DMS 273 treated with DMSO at 0.1 percent for 48 hours (cell line): ENCODE results near the gene ZFYVE28.

Experiments
- DNase-seq: peaks from one replicate; lab custom pipeline; 2025; lab: John Stamatoyannopoulos, UW

The ZFYVE28 gene

DNA sequence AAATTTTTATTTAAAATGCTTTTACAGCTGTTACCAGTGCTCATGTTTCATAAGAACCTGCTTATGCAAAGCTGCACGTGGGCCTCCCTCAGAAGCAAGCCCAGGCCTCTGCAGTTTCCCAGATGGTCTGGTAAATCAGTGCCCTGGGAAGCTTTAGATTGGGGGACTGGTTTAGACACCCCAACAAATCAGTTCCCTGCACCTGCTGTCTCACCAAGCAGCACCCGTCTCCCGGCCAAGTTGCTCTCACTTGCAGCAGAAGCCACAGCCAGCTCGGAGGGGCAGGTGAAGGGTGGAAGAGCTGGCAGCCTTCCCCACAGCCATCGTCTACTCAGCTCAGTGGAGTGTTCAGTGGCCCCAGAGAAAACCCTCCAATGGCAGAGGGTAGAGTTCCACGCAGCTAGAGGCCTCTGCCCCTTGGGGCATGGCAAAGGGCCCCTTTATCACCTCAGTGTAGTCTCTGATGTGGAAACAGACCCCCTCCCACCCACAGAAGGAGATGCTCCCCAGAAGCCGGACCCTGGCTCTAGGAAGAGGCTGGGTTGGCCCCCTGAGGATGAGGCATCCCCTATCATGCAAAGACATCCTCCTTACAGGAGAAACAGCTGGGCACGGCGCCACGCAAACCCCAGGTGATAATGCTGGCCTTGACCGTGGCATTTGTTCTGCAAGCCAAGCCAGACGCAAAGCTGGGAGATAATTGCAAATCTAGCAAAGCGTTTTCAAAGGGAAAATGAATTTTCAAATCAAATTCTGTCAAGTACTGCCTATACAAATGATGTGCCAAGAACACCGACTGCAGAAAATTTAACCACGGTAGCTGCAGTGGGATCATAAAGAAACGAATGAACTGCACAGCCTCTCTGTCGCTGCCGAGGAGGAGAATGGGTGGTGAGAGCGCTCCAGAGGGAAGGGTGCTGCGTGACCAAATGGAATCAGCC, 51.9 kb downstream of the ZFYVE28 start:
- peak; percentile 28 for DNase-seq

DNA sequence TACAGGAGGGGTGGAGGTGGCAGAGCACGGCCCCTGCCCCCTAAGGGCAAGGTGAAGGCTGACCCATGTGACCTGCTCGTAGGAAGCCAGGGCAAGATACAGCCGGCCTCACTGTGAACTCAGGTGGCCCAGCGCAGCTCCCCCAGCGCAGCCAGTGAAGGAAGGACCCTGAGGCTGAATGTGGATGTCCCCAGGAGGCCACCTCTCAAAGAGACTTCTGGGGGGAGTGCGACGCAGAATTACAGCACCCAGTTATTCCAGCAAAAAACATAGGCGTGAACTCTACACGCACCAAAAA, 52.6 kb downstream of the ZFYVE28 start:
- no peak for DNase-seq

DNA sequence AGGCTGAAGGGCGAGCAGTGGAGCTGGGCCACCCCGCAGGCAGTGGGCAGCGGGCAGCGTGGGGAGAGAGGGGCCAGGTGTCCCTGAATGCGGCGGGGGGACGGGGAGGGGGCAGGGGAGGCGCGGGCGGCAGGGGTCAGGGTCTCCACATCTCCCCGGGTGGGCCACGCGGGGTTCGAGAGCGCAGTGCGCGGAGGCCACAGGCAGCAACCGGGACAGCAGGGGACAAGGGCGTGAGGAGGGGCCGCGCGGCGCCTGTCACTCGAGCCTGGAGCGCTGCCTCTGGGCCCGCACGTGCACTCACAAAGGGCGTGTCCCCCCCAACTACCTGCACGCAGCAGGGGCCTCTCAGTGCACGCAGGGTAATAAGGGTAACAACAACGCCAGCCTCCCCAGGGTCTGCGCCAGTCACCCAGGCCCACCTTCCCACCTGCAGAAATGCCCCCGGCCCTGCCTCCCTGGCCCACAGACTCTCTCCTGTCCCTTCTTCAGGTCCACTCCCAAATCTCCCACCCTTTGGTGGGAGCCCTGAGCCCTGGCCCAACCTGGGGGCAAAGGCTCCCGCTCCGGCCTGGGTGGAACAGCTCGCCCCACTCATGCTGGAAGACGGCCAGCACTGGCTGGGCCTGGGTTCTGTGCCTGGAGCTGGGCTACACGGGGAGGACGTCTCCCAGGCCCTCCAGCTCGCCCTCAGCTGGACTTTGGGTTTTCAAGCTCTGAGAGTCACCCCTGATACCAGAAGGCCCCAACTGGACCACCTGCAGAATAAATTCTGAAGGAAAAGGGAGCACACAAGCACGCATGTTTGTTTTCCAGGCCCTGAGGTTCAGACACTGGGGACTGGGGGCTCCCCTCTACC, 53.2 kb downstream of the ZFYVE28 start:
- no peak for DNase-seq

DNA sequence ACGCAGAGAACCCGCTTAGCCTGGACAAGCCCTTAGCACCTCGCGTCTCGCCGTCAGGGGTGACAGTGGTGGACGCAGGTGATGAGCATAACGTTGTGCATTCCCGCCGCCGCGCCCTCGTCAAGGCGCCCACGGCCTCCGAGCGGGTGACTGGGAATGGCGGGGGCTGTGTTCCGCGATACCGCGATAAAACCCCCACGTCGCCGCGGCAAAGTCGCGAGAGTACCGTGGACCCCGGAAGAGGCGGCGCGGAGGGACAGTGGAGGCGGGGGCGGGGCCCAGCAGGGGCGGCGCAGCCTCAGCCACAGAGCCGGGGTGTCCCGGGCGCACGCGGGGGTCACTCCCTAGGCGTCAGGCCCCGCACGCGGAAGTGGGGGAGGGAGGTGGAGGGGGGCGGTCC, 53.8 kb downstream of the ZFYVE28 start:
- DNase-seq: no peak

DNA sequence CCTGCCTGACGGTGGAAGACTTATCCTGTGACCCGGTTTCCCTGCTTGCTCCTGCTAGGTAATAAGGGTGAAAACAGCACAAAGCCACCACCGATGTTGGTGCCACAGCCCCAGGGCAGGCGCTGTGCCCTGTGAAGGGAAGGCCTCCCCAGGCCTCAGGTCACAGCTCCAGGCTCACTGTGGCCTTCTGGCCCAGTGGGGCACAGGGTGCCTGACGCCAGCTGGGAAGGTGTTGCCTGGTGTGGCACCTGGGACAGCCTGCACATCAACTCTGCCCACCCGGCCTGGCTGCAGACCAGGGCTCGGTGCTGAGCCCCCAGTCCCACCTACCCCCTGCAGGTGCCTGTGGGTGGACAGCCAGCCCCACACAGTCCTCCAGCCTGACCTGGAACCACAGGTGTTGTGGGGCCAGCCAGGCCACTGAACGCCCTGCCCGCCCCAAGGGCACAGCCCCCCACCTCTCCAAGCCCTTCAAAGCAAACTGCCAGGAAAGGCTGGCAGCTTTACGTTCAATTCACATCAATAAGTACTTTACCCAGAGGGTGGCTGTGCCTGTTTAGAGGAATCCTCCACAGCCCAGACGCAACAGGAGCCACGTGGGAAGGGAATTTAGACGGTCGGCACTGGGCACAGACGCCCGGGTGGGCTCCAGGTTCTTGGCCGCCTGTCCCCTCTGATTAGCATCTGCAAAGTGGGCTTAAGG, 54.3 kb downstream of the ZFYVE28 start:
- no peak for DNase-seq

DNA sequence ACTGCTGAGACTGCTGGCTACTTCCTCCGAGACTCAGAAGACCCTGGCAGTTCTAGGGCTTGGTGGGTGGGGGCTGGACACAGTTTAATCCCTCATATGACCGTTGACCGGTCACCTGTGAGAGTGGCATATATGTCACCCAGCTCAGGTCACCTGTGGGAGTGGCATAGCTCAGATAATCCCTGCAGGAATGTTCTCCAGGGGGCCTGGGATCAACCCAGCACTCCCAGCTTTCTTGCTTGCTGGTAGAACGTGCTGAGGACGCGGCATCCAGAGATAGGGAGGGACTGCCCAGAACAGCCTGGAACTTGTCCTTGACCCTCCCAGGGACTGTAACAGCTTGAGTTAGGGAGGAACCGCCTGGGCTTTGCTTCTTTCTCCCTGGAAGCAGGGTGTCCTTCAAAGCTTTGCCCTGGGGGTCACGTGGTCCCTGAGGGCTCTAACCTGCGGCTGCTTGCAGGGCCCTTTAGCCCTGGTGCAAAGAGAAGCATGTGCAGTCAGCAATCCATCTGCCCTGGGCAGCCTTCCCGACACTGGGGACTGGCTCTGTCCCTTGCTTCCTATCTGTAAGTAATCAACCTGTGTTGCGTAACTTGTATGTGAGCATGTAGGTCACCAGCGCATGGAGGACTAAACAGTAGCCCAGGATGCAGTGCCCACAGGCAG, 55.3 kb downstream of the ZFYVE28 start:
- no peak for DNase-seq

DNA sequence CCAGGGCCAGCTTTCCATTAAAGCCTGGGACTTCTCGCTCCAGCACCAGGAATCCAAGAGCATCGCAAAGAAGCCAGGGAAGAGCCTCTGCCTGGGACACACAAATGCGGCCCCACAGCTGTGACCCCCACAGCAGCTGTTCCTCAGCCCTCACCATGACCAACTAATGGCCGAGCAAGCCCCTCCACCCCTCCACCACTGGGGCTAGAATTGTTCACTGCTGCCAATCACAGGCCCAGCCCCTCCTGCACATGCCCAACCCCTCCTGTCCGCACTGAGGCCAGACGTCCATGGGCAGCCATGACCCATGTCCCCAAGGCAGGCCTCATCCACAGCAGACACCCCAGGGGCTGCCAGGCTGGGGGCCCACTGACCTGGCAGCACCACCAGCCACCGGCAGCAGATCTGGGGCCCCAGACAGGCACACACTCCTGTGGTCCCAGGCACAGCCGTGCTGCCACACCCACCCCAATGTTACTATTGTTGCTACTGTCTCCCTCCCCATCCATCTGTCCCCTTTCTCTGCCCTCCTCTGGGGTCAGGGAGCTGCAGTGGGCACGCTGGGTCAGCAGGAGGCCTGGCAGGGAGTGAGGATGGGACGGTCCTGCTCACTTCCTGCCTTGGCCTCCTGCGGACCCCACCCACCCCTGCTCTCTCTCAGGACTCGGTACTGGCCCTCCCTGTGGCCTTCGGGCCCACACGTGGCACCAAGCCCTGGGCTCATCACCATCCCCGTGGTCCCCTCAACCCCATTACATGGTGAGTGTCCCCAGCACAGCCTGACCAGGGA, 56.0 kb downstream of the ZFYVE28 start:
- DNase-seq: no peak

DNA sequence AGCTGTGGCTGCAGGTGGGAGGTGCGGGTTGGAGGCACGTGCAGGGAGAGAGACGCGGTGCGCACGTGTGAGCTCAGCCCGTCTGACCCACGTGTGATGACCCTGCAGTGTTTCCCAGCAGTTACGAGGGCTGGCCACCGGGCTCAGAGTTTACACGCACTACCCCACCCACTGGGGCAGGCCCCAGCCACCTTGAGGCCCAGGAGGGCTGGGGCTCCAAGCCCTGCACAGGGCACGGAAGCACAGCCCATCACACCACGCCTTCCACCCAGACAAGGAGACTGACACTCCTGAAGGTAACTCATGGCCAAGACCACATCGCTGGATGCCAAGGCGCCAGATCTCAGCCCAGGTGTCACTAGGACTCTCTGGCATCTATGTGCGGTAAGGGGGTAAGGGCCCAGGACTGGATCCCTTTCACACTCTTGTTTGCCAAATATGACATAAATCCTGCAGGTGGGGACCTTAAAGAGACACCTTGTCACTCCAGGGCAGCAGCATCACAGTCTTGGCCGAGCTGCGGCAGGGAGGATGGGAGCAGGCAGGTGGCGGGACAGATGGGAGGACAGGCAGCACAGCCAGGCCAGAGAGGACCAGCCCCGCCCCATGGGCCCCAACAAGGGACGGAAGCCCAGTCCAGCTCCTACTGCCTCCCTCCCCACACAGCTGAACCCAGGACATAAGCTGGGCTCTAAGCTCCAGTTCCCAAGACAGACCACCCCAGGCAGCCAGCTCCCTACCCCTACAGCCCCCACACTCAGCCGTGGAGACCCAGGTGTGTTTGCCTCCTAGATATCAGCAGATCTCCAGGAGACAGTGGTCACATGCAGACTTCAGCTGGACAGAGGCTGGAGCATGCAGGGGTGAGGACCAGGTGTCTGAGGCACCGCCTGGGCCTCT, 56.8 kb downstream of the ZFYVE28 start:
- DNase-seq: no peak

DNA sequence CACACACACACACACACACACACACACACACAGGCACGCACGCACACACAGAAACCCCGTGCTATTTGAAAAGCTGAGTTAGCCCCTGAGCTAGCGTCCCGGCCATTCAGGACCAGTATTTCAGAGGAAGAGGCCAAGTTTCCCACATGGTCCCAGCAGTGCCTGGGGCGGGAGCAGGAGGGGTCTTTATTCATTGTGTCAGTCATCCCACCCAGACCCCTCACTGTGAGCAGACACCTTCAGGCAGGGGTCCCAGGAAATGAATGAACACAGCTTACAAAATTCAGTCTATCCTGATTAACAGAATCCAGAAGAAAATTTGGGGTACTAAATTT, 58.1 kb downstream of the ZFYVE28 start:
- no peak for DNase-seq

DNA sequence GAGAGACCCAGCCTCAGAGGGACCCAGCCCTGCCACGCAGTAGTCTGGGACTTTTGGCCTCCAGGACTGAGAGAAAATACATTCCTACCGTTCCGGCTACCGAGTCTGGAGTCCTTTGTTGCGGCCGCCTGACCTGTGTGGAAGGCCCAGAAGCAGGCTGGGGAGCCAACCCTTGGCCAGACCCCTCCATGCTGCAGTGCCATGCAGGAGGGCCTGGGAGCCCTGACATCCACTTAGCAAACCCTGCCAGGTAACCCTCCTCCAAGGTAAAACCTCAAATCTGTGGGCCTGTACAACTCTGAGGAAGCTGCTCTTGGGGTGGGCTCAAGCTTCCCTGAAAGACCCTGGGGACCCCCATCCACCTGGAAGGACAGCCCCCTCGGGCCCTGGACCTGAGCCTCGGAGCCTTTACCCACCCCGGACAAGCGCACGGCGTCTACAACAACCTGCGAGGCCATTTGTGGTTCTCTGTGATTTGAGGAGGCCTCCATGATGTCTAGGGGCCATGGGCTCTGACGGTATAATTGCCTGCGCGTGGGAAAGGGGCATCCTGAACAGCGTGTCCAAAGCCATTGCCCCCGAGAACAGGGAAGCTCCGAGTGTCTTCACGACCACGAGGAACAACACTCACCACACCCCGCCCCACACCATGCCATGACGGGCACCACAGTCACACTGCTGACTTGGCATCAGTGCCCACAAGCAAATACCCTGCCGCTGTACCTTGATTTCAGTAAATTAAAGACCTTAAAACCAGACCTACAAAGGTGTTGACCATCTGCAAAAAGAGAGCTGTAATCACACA, 58.7 kb downstream of the ZFYVE28 start:
- no peak for DNase-seq

DNA sequence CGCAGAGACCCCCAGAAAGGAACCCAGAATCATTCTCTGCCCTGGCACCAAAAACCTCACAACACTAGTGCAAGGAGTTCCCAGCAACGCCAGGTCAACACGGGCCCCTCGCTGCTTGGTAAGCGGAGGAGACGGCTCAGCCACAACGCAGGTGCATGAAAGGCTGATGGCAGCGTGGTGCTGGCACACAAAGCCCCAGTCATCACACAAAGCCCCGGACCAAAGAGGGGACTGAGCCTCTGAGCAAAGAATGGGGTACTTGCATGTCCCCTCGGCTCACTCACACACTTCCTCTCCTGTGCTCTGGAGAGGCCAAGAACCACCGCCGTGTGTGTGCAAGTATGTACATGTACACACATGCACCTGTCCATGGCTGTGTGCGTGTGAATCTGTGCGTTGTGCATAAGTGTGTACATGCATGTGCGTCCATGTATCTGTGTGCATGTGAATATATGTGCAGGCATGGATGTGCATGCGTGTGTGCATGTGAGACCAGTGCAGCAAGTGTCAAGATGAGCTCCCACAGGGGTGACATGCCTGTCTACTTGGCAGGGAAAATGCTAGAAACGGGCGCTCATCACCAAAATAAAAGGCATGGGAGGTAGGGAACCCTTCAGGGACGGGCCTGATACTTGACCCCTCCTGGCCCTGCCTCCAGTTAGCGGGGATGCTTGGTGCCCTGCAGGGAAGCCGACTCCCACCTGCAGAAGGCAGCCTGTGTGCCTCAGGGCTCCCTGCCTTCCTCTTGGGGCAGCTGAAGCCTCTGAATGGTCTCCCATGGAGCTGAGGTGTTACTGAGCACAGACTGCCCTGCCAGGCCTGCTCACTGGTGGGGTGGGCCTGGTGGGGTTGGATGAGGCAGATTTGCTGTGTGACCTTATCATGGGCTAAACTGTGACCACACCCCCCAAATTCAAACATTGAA, 60.4 kb downstream of the ZFYVE28 start:
- no peak for DNase-seq

DNA sequence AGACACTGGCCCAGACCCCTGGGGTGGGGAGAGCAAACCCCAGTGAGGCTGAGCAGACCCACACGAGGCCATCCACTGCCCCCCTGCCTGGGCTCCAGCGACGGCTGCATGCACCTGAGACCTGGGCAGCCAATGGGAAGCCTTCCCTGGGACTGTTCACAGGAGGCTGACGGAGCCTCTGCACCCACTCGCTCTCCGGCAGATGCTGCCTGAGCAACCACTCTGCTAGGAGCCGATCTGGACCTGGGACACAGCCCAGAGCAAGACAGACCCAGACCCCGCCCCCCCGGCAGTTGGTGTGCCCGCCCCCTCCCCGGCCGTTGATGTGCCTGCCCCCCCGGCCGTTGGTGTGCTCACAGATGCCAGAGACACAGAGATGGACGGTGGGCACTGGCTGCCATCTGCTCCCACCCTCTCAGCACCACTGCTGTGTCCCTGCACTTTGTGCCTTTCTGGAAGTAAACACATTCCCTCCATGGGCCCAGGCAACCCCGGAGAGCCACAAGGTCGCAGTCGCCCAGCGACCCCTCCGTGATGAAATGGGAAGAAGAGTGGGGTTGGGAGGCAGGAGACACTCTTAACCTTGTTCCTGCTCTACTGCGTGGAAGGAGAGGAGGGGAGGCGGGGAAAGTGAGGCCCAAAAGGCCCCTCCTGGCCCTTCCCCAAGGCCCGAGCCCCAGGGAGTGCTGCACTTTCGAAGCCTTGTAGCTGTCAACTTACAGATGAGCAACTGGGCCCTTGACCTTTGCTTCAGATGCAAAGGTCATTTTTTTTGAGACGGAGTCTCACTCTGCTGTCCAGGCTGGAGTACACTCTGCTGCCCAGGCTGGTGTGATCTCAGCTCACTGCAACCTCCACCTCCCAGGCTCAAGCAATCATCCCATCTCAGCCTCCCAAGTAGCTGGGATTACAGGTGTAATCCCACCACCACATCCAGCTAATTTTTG, 62.0 kb downstream of the ZFYVE28 start:
- DNase-seq: peak; percentile 65

DNA sequence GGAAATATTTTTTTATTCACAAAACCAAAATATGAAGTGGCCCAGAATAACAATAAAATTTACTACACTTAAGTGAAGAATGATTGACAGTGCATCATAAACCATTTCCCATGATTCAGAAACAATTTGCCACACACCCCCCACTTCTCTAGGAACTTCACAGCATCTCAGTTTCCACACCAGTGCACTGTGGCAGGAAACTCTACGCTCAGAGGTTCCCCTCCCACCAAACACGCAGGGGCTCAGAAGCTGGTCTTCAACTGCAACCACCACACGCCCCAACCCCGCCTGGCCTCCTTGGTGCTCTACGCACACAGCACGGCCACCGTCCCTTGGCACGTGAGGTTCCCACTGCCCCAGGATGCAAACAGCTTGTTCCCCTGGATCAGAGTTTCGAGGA, 63.7 kb downstream of the ZFYVE28 start:
- DNase-seq: no peak

DNA sequence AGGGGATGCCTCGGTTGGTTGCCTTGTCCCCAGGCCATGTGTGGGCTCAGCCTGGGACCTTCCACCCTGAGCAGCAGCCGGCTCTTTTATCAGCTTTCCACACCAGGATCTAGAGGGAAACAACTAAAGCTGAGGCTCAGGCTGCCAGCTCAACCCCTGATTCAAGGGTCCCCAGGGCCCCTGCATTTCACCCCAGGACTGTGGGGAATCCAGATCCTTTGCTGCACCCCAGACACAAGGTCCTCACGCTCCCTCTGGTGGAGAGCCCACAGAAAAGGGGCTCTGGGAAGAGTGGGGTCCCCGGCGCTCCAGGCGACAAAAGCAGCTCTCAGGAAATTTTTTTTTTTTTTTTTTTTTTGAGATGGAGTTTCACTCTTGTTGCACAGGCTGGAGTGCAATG, 64.3 kb downstream of the ZFYVE28 start:
- DNase-seq: no peak

DNA sequence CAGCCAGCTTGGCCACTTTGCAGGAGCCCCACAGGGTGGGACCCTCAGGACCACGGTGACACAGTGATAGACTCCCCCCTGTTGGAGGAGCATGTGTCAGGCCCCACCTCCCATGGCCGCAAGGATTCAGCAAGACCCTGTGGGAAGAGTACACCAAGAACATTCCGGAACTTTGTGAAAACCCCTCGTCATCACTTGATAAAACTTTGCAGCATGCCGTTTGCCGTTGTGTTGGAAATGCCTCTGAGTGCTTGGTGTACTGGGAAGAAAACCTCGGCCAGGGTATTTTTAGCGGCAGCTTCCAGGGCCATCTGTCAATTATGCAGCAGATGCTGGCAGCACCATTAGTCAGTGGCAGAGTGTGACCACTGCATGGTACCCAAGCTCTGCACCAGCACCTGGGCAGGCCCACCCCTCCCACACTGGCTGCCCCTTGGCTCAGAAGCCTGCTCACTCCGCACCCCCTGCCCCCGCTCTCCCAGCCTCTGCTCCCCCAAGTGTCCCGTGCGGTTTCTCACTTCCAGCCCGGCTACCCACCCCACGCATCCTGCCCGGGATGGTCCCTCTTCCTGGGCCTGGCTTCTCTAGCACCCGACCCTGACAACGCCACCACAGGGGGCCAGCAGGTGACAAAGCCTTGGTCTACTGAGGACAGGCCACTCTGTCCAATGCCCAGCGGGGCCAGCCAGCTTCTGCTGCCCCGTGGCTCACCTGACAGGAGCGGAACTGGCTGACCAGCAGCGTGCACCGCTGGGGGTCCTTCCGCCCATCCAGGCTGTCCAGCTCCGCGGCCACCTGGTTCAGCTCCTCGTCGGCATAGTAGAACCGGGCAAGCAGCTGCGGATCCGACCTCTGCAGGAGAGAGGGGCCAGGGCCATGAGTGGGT, 65.0 kb downstream of the ZFYVE28 start:
- DNase-seq: peak; percentile 75

DNA sequence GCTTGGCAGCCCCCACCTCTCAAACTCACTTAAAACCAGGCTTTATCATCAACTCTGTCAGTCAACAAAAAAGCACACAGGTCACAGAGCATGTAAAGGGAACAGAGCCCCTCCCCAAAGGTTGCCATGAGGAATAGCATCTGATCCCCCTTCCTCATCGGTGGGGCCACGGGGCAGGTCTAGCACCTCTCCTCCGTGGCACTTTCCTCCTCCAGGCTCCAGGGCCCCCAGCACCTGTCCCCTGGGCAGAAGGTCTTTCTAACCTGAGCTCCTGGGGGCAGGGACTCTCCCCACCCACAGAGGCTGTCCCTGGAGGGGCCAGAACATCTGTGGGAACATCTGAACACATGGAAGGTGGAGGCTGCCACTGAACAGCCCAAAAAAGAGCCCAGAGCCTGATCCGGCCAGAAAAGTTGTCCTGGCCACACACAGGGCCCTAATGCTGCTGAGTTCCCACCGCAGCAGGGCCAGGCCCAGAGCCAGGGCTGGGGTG, 65.7 kb downstream of the ZFYVE28 start:
- DNase-seq: no peak
